Stimulated activated CD4-positive, alpha-beta T cell treated with anti-CD3 and anti-CD28 coated beads, Interleukin-12 subunit alpha, Interleukin-12 subunit beta, amount 100 ng/mL, for 24 hours (primary cell): ENCODE results near the gene ZP2.
"Not testable (repeated sequence)": the region's sequence is repeated elsewhere in the genome, so short reads cannot be mapped to it uniquely, and the experiment has no call there.

Source experiments
- DNase-seq, 2 experiments: peaks; one replicate each; pipeline ENCODE4 v3.0.0-alpha.2; 2020; ENCODE audit warnings: low read depth in 2 of 2

ZP2 gene

DNA sequence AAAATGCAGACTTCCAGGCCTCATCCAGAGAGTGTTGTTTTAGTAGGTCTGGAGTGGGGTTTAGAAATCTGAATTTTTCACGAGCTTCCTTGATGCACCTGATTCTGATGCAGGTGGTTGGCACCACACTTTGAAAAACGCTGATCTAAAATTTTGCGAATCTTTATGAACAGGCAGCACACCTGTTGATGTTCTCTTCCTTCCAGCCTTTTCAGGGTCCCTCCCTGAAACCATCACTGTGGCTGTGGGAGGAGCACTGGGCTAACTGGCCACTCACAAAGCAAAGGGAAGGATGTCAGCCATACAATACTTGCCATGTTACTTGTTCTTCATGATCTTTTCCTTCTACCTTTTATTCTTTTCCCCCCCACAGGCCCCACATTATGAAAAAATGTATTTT, 38.7 kb downstream of the ZP2 start:
- no peak for DNase-seq

GRCh38 chr16:21170116-21170515, 41.3 kb downstream of the ZP2 start:
- not testable (repeated sequence) for DNase-seq

GRCh38 chr16:21169249-21169981, 42.0 kb downstream of the ZP2 start:
- DNase-seq: no peak

DNA sequence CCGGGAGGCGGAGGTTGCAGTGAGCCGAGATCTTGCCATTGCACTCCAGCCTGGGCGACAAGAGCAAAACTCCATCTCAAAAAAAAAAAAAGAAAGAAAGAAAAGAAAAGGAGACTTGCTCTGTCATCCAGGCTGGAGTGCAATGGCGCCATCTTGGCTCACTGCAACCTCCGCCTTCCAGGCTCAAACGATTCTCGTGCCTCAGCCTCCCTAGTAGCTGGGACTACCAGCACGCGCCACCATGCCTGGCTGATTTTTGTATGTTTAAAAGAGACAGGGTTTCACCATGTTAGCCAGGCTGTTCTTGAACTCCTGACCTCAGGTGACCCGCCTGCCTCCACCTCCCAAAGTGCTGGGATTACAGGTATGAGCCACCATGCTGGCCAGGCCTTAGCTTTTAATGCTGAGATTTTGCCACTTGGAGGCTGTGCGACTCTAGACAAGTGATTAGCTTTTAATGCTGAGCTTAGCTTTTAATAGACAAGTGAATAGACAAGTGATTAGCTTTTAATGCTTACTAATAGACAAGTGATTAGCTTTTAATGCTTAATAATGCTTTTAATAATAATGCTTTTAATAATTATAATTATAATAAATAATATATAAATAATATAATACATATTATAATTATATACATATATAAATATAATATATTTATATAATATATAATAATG, 43.3 kb downstream of the ZP2 start:
- no peak for DNase-seq

- no peak for DNase-seq
Observed at GRCh38 chr16:21167360-21167759, 44.0 kb downstream of the ZP2 start.

- DNase-seq: no peak
Observed at GRCh38 chr16:21166561-21166961, 44.8 kb downstream of the ZP2 start.

GRCh38 chr16:21164521-21165168, 46.7 kb downstream of the ZP2 start:
- no peak for DNase-seq

GRCh38 chr16:21163576-21163975, 47.8 kb downstream of the ZP2 start:
- no peak for DNase-seq

DNA sequence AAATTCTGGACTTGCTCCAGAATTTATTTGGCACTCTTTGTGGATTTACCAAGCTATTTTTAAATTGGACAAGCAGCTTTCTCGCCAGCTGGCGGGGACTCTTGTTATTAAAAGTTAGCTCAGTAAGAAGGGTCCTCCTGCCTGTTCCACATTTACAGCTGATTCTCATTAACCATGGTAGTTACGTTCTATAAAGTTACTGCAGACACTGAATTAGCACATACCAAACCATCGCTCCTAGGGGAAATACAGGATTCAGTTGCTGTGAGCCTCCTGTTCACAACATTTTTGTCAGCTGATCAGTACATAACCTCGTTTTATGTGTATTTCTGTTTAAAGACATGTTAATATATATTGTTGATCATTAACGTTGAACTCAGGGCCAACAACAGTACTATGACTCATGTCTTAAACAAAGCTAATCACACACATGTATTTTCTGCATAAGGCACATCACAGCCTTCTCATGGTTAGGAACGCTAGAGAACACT, 48.7 kb downstream of the ZP2 start:
- DNase-seq: no peak

DNA sequence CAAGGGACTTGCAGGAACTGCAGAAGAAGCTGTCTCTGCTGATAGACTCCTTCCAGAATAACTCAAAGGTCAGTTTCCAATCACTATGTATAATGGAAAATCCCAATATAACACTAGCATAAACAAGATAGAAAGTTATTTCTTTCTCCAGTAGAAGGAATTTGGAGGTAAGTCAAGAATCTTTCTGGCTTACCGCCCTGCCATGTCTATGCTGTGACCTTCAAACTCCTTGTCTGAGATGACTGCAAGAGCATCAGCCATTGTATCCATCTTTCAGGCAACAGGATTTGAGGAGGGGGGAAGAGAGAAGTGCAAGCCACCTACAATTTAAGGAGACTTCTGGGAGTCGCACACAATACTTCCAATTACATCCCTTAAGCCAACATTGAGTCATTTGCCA, 50.2 kb downstream of the ZP2 start:
- no peak for DNase-seq

GRCh38 chr16:21160276-21160675, 51.1 kb downstream of the ZP2 start:
- DNase-seq: no peak

DNA sequence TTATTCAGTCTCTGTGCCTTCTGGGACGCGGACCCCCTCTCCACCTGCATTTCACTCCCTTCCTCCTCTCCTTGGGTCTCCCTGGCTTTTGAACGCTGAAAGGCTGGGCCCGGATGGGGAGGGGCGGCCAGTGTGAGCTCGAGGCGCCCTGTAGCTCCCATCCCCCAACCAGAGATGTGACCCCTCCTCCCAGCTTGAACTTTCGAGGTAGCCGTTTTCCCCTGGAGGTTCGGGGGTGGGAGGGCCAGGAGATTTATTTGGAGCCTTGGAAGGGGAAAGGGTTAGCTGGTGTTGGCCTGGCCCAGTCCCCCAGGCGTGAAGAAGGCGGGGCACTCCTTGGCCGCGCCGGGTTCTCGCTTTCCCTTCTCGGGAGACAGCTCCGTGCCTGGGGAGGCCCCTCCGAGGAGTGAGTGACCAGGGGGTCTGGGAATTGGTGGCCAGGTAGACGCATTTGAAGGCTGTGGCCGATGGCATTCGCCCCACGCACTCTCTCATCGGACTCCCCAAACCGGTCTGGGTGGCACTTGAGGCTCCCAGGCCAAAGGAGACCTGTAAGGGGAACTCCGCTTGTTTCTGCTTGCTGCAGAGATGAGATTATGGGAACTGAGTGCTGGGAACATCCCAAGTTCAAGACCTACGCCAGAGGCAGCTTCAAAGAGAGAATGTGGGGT, 52.0 kb downstream of the ZP2 start:
- peak in 1 of 2 experiments; percentile 11 for DNase-seq

DNA sequence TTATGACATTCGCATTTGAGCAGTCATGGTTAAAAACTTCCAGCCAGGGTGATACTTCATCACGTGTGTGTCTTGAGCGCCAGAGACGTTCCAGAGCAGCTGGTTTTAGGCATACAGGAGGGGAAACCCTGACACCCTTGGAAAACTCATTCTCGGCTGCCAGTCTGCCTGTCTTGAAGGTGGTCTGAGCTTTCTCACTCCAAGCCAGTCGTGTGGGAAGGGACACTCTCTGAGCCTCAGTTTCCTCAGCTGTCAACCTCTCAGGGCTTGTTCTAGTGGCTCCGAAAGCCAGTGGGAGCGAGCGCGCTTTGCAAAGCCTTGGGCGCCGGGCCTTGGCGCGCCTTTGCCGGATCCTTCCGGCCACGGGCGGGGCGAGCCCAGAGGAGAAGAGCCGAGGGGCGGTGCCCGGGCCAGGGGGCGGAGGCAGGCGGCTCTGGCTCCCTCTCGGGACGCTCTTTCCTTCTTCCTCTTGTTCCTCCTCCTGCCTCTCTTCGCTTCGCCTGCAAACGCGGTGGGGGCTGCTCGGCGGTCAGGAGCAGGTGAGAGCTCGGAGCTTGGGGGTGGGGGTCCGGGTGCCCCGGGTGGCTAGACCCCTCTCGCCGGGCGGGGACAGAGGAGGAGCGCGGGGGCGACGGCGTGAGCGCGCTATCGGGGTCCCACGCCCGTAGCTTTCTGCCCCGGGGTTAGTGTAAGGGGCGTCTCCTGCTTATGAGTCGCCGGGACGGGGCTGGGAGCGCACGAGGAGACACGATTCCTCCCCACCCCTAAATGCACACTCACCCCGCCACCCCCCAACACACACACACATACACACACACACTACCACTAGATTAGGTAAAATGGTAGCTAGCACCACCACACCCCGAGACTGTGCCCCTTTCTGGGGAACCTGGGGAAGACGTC, 52.9 kb downstream of the ZP2 start, which contains the start of gene LDAF1:
LDAF1 (plus strand) TSS at position 467 of the 903 bp plus-strand sequence. CDS start 2,509 bp downstream, outside the sequence.
- peak; percentile 55 to 78 for DNase-seq

- DNase-seq: no peak
Observed at GRCh38 chr16:21157632-21158031, 53.7 kb downstream of the ZP2 start.

GRCh38 chr16:21156767-21157467, 54.5 kb downstream of the ZP2 start:
- no peak for DNase-seq

- DNase-seq: not testable (repeated sequence)
Observed at GRCh38 chr16:21156011-21156410, 55.4 kb downstream of the ZP2 start.

DNA sequence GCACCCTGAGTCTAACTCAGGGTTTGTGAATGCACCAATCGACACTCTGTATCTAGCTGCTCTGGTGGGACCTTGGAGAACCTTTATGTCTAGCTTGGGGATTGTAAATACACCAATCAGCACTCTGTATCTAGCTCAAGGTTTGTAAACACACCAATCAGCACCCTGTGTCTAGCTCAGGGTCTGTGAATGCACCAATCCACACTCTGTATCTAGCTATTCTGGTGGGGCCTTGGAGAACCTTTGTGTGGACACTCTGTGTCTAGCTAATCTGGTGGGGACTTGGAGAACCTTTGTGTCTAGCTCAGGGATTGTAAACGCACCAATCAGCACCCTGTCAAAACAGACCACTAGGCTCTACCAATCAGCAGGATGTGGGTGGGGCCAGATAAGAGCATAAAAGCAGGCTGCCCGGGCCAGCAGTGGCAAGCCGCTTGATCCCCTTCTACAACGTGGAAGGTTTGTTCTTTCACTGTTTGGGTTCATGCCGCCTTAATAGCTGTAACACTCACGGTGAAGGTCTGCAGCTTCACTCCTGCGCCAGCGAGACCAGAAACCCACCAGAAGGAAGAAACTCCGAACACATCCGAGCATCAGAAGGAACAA, 58.1 kb downstream of the ZP2 start:
- not testable (repeated sequence) for DNase-seq

DNA sequence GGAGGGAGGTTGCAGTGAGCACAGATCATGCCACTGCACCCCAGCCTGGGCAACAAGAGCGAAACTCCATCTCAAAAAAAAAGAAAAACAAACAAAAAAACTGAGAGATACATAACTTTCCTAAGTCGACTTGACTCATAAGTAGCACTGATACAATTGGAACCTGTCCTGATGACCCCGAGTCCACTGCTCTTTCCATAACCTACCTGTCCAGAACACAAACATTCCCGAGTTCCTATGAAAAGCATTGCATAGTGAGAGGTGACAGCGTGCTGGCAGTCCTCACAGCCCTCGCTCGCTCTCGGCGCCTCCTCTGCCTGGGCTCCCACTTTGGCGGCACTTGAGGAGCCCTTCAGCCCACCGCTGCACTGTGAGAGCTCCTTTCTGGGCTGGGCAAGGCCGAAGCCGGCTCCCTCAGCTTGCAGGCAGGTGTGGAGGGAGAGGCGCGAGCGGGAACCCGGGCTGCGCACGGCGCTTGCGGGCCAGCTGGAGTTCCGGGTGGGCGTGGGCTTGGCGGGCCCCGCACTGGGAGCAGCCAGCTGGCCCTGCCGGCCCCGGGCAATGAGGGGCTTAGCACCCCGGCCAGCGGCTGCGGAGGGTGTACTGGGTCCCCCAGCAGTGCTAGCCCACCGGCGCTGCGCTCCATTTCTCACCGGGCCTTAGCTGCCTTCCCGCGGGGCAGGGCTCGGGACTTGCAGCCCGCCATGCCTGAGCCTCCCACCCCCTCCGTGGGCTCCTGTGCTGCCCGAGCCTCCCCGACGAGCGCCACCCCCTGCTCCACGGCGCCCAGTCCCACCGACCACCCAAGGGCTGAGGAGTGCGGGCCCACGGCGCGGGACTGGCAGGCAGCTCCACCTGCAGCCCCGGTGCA, 59.0 kb downstream of the ZP2 start:
- DNase-seq: not testable (repeated sequence)
